Fibroblast of skin of scalp (primary cell): Measurements from ENCODE around the gene PLEKHG1.

Experiments used
- DNase-seq: peaks from one replicate; pipeline ENCODE4 v3.0.0-alpha.2; 2013

The PLEKHG1 gene

DNA sequence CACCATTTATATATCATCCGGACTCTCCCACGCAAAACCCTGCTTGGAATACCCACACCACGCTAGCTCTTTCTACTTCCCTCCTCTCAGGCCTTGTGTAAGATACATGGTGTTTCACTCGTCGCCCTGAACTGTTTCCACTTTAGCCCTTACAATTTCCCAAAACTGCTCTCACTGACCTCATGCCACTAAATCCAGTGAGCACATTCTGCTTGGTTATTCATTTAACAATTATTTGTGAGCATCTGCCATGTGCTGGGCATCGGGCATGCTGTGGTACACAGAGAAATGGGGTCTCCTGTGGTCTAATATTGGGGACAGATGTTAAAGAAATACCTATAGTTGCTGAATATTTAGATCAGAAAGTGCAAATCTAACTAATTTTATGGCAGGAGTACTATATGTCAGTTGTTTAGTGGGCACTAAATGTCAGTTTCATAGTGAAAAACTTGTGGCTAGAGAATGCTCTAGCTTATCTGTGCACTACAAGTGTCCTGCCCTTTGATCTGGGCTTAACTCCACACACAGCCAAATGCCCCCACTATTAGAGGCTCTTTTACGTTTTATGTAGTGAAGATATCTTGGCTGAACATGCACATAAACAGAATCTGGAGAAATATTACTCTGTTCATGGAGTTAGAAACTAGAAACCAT is 41.0 kb downstream of the PLEKHG1 start:
- no peak for DNase-seq

DNA sequence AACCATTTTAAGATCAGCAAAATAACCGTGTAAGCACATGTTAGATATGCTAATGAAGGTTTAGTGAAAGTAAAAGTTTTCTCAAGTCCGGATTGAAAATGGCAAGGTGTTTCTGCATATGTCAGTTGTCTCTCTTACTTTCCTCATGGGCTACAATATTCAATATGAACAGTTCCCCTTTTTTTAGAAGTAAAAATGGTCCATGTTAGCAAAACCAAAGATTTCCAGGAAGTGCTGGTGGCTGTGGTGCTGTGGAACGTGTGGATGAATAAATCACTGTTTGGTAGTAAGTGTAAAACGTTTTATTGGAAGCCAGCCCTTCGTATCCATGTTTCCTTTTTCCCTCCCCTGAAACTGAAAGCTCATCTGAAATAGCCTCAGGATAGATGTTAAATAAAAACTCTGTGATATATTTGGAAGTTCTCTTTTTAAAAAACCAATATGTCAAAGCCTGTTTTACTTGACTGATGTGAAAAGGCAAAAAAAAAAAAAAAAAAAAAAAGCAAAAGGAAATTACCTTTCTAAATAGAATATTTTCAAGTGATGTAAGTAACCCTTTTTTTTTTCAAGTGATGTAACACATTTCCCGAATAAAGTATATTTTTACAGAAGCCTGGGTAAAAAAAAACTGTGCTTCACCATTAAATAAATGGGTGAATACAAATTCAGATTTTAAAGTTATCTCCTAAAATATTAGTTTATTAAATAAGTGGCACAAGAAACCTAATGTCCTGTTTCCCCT is 41.9 kb downstream of the PLEKHG1 start:
- DNase-seq, result no peak

DNA sequence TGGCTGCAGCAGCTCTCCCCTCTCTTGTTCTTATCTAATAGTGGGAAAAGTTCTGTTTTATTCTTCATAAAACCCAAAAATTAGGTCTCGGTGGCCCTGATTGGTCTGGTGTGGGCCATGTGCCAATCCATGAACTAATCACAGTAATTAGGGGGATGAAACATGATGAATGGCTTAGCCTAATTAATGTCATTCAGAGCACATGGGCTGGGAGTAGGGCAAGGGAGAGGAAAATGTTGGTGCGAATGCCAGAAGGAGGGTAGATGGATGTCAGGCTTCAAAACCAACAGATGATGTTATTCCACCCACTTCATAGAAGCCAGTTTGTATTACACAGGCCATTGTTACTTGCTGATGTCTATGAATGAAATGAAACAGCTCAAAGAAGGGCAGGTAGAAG is 46.5 kb downstream of the PLEKHG1 start:
- DNase-seq, result no peak

DNA sequence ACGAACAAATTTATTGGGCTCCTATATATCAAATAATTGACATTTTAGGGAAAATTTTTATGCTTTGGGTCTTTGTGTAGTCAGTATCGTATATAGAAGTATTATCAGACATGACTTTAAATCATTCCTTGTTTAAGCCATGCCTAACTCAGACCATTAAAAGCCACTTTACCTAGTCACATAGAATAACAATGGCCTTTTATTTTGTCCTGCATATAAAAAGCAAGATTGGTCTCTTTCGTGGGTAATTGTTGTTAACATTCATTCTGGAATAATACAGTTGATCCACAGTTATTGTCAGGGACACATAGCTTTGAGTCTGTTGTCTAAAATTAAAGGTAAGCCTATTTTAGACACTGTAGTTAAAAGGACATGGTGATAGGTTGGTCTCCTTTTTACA is 47.4 kb downstream of the PLEKHG1 start:
- DNase-seq, result no peak
